Activated T-cell treated with anti-CD3 and anti-CD28 coated beads for 24 hours (primary cell): ENCODE data around the gene EXOC3L1.

Experiments
- DNase-seq: peaks from one replicate; pipeline ENCODE4 v3.0.0-alpha.2; 2020; ENCODE audit warnings: low read depth

EXOC3L1 gene

DNA sequence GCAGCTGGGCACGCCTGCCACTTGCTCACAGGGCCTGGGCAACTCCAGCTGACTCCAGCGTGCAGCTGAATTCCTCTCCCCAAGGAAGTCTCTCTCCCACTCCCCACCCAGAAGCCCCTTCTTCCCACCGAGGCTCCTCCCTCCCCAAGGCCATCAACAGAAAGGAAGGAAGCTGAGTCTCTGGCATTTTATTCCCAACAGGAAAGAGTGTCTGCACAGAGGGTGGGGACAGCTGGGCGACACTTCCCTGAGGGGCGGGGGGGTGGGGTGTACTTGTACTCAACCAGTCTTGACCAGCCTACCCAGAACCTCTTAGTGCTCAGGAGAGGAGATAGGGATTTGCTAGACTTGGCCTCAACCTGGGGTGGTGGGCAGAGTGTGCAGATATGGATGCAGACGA is at the start of gene EXOC3L1:
EXOC3L1 (minus strand) TSS at position 96 of the 400 bp plus-strand sequence. CDS start 460 bp downstream, outside the sequence.
- no peak for DNase-seq

- no peak for DNase-seq
Measured at GRCh38 chr16:67238806-67239470, 49.0 kb upstream of the EXOC3L1 start.

DNA sequence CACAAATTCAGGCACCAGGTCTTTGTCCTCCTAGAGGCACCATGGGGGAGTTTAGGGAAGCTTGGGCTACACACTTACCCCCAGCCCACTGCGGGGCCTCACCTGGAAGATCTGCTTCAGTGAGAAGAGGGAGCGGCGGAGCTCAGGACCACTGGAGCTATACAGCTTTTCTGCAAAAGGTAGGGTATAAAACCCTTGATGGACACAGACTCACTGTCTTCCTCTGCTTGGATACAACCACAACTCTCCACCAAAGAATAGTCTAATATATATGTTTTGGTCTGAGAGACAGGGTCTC is 48.3 kb upstream of the EXOC3L1 start:
- DNase-seq: no peak

- DNase-seq: no peak
Measured at GRCh38 chr16:67237396-67238277, 47.7 kb upstream of the EXOC3L1 start.

GRCh38 chr16:67236563-67237395 is 46.8 kb upstream of the EXOC3L1 start:
- peak; percentile 69 for DNase-seq

DNA sequence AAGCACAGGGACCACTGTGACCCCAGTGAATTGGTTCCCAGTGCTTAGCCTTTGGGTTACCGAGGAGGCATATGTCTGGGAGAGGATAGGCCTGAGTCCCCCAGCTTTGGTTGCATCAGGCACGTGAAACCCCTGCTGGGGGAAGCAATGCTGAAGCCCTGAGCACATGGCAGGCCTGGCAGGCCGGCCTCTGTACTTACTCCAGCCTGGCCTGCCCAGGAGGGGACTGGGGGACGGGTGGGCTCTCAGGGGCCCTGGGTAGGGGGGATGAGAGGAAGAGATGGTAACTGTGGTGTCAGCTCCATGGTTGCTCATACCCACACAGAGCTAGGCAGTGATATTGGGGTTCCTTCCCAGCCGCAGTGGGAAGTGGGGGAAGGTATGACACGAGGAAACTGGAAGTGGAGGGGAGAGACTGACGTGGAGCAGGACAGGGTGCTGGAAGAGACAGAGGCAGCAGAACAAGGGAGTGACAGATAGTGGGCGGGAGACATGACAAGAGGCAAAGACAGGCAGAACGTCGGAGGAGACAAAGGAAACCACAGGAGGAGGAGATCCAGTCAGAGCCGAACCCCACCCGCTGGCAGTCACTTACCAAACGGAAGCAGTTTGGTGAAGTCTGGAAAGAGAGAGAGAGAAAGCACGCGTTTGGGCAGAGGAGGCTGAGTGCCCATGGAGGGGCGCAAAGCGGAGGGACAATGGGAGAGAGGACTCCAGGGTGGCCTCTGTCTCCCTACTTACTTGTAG is 46.1 kb upstream of the EXOC3L1 start:
- no peak for DNase-seq

DNA sequence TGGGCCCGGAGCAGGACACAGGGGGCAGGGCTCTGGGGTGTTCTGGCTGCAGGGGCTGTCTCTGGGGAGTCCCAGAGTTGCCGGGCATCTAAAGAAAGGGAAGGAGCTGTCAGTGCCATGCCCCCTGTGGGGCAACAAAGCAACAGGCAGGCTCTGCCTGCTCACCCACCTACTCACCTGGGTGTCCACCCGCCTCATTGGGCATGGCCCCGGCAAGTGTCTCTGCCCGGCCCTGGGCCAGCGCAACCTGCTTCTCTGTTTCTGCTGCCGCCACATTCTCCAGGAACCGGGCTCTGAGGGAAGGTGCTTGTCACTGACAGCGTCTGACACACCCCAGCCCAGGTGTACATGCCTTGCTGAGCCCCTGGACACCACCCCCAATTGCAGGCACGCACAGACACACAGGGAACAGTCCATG is 44.3 kb upstream of the EXOC3L1 start:
- DNase-seq: no peak

DNA sequence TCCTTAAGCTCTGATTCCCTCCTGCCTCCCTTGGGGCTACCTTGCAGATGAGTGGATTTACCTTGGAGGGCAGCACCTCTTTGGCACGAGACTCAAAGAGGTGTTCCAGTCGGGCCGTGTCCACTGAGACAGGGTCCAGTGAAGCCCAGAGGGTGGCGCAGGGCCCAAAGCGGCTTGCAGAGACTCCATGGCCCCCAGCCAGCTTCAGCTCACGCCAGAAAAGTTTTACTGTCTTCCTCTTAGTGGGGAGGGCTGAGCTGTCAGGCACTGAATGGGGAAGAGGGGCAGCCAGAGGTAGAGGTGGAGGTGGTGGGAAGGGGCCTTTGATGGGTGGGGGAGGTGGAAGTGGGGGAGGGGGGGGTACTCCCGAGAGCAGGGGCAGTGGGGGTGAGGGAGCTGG is 43.7 kb upstream of the EXOC3L1 start:
- no peak for DNase-seq

DNA sequence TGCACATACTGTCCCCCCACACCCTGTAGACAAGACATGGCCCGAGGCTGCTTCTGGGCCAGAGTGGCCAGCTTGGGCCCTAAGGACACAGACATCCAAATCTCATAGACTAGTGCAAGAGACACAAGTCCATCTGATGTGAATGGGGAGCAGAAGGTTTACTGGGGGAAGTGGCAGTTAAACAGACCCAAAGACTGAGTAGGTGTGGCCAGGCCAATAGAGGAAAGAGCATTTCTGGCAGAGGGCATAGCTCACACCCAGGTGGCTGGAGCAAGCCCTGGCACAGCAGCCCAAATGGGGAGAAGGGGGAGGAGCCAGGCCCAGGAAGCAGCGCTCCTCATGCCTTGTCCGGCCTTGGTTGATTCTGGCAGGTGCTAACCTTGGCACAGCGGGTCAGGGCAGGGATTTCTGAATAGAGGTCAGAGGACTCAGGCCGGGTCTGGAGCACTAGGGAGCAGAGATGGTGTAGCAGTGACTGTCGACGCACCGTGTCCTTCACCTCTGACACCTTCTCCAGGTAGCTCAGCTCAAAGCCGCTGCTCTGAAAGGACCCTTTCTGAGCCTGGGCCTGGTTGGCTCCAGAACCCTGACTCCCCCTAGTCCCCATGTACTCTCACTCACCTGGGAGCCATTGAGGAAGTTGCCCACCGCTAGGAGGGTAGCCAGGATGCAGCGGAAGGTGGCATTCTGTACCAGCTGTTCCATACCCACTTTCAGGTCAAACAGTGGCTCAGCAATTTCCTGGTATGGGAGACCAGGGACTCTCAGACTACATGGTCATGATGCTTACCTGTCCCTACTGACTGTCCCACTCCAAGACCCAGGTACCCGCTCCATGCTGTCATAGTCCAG is 41.1 kb upstream of the EXOC3L1 start:
- no peak for DNase-seq

DNA sequence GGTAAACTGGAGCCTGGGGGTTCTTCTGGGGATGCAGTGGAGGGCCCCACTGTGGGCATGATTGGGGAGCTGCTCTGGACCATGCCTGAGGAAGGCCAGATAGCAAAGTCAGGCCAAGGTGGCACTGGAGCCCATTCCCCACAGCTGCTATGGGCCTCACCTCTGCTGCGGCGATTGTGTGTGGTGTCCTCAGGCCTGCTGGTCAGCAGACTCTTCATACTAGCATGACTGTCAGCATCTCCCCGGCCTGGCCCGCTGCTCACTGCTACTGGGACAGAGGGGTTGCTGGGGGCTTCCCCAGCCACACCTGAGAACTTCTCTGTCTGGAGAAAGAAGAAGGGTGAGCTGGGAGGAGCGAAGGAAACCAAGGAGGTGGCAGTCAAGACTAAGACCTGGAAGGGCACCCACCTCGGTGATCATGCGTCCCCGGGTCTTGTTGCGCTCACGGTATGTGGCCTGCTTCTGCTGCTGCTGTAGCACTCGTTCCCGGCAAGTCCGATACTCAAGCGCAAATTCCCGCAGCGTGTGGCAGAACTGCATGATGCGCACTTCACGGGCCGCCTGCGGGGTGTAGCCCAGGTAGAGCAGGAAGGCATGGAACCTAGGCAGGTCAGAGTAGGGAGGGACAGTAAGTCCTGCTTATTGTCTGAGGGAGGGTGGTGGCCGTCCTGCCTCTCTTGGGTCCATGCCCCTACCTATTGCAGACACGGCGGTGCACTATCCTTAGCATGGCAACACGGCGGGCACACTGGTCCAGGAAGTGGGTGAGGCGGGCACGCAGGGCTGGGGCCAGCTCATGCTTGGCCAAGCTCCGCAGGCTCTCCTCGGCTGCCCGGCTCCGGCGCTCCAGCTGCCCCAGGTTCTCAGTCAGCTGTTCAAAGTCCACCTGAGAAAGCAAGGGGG is 40.2 kb upstream of the EXOC3L1 start:
- DNase-seq: no peak

DNA sequence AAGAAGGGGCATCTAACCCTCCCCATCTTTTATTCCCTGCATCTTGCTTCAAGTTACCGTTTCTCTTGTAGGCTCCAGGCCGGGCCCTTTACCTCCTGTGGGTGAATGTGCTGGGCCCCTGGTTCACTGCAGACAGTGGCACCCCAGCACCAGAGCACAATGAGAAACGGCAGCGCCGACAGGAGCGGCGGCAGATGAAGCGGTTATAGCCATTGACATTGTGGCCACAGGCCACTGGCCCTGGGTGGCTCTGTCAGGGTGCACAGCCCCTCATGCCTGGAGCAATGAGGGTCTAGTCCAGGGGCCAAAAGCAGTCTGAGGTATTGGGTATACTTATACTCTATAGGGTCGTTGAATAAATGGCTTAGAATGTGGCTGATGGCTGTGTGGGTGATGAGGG is 39.0 kb upstream of the EXOC3L1 start:
- no peak for DNase-seq

GRCh38 chr16:67228034-67228785 is 38.3 kb upstream of the EXOC3L1 start:
- no peak for DNase-seq

DNA sequence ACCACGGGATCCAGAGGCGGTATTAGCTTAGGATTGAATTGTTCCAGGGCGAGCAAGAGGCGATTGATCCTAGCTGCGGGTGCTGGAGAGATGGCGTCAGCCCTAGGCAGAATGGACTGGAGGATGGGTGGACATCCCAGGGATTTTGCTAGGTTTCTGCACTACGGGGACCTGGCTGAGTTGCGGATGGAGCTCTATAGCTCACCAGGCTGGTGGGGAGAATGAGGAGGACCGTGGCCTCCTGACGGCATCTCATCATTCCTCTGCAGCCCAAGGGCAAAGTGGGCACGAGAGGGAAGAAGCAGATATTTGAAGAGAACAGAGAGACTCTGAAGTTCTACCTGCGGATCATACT is 37.6 kb upstream of the EXOC3L1 start:
- DNase-seq: no peak

- peak; percentile 99 for DNase-seq
Measured at GRCh38 chr16:67226804-67227566, 37.0 kb upstream of the EXOC3L1 start, which contains the start of gene TMEM208. TMEM208 (plus strand) TSS chr16:67227130; CDS start chr16:67227219, 89 bp downstream.

DNA sequence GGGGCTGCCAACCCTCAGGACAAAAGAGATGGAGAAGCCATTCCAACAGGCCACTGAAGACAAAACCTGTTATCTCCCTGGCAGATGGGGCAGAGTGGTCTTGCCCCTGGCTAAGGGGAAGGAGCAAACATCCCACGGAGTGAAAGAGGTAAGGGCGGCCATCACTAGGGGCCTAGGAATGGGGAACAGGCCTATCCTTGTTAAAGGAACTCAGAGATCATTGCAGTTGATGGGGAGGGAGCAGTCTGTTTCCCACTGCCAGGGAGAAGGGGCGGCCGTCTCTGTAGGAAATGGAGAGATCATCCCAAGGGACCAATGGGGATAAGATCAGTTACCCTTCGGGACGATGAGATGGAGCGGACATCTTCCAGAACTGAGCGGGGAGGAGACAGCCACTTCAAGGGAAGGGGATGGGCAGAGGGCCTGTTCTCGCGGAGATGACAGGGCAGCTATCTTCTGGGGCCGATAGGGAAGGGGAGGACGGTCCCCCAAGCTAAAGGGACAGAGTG is 36.4 kb upstream of the EXOC3L1 start:
- DNase-seq: no peak

GRCh38 chr16:67223992-67224391 is 34.1 kb upstream of the EXOC3L1 start:
- DNase-seq: no peak

DNA sequence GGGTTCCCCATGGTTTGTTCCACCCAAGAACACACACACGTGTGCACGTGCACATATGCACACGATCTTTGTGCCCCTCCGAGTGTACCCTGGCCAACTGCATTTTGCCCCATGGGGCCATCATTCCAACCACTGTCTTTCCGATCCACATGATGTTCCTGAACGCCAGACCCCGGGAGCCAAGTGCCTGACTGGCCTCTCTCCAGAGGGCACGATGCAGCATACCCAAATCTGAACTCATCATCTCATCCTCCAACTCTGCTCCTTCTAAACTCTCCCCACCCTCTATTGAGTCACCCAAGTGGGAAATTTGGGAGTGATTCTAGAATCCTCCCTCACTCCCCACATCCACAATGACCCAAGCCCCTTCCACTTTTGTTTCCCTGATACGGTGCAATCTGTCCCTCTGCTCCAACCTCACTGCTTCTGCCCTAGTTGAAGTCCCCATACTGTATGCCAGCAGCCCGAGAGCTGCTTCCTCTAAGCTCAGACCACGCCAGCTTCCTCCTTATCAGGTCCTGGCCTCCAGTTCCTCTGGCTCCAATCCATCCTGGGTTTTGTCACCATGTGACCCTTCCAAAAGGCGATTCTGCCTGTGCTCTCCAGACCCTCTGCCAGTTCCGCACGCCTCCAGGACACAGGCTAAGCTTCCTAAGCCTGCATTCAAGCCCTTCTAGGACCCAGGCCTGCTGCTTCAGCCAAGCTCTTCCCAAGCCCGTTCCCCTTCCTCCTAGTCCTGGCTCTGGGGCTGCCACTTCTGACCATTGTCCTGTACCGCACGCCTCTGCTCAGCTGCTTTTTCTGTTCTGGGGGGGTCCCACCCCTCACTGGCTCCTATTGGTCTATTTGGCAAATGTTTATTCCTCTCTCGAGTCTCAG is 26.9 kb upstream of the EXOC3L1 start:
- no peak for DNase-seq
